CD4-positive, alpha-beta T cell treated with Interleukin-10 for 1 hour (primary cell): ENCODE data around the gene ZNF829.

ENCODE experiments used
- DNase-seq: peaks from one replicate; pipeline ENCODE4 v3.0.0-alpha.2; 2020

ZNF829 gene

DNA sequence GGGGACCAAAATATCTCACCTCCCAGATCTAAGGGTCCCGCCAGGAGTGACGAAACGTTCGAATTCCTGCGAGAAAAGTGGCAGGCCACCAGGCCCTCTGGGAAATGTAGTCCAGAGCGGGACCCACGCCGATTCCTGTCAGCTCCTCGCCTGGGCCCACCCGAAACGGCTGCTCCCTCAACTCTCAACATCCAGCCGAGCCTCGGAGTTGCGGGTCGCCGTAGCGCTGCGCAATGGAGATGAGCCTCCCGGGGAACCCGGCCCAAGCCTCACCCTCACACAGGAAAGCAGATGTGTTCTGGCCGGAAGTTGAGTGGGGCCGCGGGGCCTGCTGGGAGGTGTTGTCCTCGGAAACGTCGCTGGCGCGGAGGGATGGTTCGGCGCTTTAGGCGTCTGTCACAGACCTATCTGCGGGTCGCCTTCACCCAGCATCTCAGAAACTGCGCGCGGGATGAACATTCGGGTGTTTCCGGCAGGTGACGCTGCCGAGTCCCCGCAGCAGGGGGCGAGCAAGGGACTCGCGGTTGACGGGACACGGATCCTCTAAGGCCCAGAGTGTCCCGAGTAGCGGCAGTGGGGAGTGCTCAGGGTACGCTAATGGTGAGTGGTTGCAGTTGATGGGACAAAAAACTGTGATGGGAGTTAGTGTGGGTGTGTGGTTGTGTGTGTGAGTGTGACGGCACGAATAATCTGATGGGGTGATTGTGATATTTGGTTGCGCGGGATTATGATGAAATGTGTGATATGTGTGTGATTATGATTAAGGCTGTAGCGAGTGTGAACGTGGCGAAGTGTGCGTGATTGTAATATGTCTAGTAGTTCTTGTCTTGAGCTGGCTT lies at the start of gene ZNF829, which contains the start of gene ZNF568:
Gene ZNF829 (minus strand): TSS at position 300 of the 839 bp plus-strand sequence. CDS start 1,124 bp downstream, outside the sequence.
Gene ZNF568 (plus strand): TSS at position 341 of the 839 bp plus-strand sequence. CDS start 6,439 bp downstream, outside the sequence.
- peak; percentile 95 for DNase-seq

GRCh38 chr19:36963280-36963679 lies 47.2 kb upstream of the ZNF829 start:
- DNase-seq: no peak

DNA sequence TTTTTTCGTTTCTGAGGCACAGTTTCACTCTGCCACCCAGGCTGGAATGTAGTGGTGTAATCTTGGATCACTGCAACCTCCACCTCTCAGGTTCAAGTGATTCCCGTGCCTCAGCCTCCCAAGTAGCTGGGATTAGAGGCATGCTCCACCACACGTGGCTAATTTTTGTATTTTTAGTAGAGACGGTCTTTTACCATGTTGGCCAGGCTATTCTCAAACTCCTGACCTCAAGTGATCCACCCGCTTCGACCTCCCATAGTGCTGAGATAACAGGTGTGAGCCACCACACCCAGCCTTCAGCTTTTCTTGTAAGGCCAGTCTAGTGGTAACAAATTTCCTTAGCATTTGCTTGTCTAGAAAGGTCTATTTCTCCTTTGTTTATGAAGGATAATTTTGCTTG lies 46.3 kb upstream of the ZNF829 start:
- no peak for DNase-seq

- DNase-seq: no peak
Observed at GRCh38 chr19:36950335-36951119, 34.4 kb upstream of the ZNF829 start.

DNA sequence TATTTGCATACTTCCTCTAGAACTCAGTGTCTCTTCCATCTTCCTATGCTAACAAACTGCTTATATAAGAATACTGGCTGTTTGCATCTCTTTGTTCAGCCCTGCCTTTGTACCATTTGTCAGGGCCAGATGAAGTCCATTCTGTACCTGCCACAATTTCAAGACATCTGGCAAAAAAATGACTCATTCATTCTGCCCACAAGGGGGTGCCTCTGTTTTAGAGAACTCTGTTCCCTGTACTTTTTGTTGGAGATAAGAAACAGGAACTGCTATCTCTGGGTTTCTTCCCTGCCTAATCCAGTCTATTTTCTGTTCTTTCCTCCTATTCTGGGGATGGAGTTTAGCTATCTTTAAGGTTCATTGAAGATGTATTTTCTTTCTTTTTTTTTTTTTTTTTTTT lies 23.1 kb upstream of the ZNF829 start:
- no peak for DNase-seq

DNA sequence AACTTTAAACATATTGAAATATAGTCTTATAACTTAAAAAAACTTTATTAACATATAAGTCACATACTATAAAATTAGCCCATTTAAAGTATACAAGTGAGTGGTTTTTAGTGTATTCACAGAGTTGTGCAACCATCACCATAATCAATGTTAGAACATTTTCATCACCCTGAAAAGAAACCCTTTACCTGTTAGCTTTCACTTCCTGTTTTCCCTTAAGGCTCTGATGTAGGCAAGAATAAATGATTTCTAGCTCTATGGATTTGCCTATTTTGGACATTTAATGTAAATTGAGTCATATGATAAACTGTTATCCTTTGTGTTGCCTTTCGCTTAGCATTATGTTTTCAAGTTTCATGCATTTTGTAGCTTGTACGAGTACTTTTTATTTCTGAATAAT lies 15.6 kb upstream of the ZNF829 start:
- DNase-seq: no peak

- no peak for DNase-seq
Observed at GRCh38 chr19:36918090-36918489, 2.0 kb upstream of the ZNF829 start.

DNA sequence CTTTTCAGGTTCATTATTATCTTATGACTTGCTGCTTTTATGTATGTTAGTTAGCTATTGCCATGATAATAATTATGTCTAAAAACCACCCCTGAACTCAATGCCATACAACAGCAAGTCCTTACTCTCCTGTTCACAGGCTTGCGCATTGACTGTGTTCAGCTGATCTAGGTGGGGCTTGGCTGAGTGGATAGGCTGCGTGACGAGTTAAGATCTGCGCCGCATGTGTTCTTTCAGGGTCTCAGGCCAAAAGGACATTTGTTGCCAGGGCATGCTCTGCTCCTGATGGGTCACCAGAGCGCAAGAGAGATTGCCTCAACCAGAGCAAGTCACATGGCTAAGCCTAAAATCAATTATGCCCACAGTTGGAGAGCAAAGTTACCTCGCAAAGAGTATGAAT lies 900 bp upstream of the ZNF829 start:
- no peak for DNase-seq

- no peak for DNase-seq
Observed at GRCh38 chr19:36898422-36898821, 17.7 kb downstream of the ZNF829 start.

DNA sequence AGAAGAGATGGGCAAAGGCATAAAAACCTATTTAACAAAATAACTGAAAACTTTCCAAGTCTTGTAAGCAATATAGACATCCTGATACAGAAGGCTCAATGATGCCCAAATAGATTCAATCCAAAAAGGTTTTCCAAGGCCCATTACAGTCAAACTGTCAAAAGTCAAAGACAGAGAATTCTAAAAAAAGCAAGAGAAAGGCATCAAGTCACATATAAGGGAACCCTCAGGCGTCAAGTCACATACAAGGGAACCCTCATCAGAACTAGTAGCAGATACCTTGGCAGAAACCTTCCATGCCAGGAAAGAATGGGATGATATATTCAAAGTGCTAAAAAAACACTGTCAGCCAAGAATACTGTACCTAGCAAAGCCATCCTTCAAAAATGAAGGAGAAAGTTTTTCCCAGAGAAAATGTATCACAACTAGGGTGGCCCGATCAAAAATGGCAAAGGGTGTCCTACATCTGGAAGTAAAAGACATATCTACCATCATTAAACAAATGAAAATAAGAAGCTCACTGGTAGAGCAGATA lies 21.2 kb downstream of the ZNF829 start:
- no peak for DNase-seq

DNA sequence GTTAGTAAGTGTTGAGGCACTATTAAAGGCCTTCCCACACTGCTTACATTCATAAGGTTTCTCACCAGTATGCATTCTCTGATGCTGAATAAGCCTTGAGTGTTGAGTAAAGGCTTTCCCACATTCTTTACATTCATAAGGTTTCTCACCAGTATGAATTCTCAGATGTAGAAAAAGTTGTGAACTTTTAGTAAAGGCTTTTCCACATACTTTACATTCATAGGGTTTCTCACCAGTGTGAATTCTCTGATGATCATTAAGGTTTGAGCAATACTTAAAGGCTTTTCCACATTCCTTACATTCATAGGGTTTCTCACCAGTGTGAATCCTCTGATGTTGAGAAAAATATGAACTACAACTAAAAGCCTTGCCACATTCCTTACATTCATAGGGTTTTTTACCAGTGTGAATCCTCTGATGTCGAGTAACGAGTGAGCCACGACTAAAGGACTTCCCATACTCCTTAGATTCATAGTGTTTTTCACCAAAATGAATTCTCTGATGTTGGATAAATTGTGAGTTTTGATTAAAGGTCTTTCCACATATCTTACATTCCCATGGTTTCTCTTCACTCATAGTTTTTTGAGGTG lies 24.2 kb downstream of the ZNF829 start:
- no peak for DNase-seq

DNA sequence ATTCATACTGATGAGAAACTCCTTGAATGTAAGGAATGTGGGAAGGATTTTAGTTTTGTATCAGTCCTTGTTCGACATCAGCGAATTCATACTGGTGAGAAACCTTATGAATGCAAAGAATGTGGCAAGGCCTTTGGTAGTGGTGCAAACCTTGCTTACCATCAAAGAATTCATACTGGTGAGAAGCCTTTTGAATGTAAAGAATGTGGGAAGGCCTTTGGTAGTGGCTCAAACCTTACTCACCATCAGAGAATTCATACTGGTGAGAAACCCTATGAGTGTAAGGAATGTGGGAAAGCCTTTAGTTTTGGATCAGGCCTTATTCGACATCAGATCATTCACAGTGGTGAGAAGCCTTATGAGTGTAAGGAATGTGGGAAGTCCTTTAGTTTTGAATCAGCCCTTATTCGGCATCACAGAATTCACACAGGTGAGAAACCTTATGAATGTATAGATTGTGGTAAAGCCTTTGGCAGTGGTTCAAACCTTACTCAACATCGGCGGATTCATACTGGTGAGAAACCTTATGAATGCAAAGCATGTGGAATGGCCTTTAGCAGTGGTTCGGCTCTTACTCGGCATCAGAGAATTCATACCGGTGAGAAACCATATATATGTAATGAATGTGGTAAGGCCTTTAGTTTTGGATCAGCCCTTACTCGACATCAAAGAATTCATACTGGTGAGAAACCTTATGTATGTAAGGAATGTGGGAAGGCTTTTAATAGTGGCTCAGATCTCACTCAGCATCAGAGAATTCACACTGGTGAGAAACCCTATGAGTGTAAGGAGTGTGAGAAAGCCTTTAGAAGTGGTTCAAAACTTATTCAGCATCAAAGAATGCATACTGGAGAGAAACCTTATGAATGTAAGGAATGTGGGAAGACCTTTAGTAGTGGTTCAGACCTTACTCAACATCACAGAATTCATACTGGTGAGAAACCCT lies 38.8 kb downstream of the ZNF829 start:
- no peak for DNase-seq

GRCh38 chr19:36851898-36852297 lies 64.2 kb downstream of the ZNF829 start:
- no peak for DNase-seq

- DNase-seq: peak; percentile 94
Observed at GRCh38 chr19:36850559-36851442, 65.3 kb downstream of the ZNF829 start, which contains the start of gene ZNF345. ZNF345 (plus strand) TSS chr19:36850876; CDS start chr19:36876831, 25,955 bp downstream.

DNA sequence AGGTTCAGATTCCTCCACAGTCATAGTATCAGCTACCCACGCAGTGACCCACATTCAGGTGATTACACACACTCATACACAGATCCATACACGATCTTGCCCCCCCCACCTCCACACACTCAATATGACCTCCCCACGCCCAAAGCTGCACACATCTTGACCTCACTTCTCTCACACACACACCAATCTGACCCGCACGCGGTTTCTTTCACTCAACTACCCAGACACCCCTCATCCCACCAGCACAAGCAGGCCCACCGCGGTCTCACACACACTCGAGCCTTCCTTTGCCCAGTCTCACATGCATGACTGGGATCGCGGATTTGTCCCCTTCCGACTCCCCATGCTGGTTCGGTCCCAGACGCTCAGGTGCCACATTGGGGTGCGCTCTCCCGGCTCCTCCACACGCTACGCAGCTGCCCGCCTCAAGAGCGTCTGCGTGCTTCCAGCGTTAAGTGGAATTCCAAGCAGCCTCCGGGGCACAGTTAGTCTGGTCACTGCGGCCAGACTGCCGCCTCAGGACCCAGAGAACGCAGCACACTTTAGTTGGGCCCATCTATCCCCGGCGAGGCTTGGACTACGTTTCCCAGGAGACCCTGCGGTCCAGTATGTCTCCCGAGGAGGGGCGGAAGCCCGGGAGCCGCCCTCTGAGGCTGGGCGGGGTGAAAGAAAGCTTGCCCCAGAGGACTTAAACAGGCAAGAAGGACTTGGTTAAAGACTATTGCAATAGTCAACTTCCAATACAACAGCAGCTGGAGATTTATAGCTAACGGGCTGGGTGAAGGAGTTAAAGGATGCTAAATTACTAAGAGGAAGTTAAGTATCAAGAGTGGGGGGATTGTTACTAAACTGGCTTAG lies 66.2 kb downstream of the ZNF829 start:
- peak; percentile 91 for DNase-seq

GRCh38 chr19:36847968-36848367 lies 68.1 kb downstream of the ZNF829 start:
- peak; percentile 19 for DNase-seq

GRCh38 chr19:36838784-36839324 lies 77.2 kb downstream of the ZNF829 start:
- no peak for DNase-seq
